WERI-Rb-1 (cell line): Measurements from ENCODE around the gene RDH11.

Experiments used
- DNase-seq: peaks from one replicate; pipeline ENCODE4 v3.0.0-alpha.2; 2020
- H3K27ac ChIP-seq: fragments of 250-450 bp; sonication (Bioruptor Pico); 2 replicates; pipeline ENCODE4 v1.5.1; 2020; ENCODE audit warnings: mild to moderate bottlenecking, moderate library complexity
- H3K27me3 ChIP-seq: fragments of 250-450 bp; sonication (Bioruptor Pico); 2 replicates; pipeline ENCODE4 v1.5.1; 2021; ENCODE audit warnings: mild to moderate bottlenecking, low read depth, moderate library complexity; ENCODE audit not compliant: insufficient read depth, severe bottlenecking
- H3K36me3 ChIP-seq: fragments of 250-450 bp; sonication (Bioruptor Pico); 2 replicates; pipeline ENCODE4 v1.5.1; 2020; ENCODE audit warnings: mild to moderate bottlenecking, moderate library complexity
- H3K4me3 ChIP-seq: 2 replicates; pipeline ENCODE4 v1.5.1; 2011; ENCODE audit warnings: low read depth, mild to moderate bottlenecking, control low read depth, low read length
- H3K9me3 ChIP-seq: fragments of 250-450 bp; sonication (Bioruptor Pico); 2 replicates; pipeline ENCODE4 v1.5.1; 2021; ENCODE audit warnings: mild to moderate bottlenecking, moderate library complexity; ENCODE audit not compliant: severe bottlenecking
- TF ChIP-seq, protein P1 (sequence below): IDR thresholded peaks from 2 replicates; pipeline ENCODE4 v1.5.1; 2011; ENCODE audit warnings: low read depth, mild to moderate bottlenecking, control low read depth, inconsistent platforms, low read length

The RDH11 gene

DNA sequence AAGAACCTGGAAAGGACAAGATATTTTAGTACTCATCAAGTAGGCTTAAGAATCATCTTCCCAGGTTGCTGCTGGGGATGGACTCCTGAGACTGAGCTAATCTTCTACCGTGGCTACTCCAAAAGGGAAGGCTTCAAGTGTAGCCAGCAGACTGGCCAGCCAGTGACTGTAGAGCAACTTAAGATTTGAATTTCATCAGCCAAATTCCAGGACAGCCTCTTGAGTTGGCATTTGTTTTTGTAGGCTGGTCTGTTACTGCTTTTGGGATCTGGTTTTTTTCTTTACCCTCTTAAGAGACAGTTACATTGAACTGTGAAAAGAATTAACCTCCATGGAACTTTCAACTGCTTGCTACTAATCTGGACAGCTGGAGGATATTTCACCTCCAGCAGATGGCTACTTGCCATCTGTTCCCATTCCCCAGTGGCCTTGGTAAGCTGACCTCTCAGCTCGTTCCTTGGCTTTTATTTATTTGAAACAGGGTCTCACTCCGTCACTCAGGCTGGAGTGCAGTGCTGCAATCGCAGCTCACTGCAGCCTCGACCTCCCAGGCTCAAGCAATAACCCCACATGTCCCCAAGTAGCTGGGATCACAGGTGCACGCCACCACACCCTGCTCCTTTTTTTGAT is 41.8 kb downstream of the RDH11 start:
- DNase-seq: peak; percentile 80
- H3K9me3 ChIP-seq: no peaks in the 10 kb centered on the region
- peaks cover 67% of the 10 kb centered on the region for H3K36me3 ChIP-seq
- H3K27ac ChIP-seq: peak overlapping the region; percentile 79
- TF ChIP-seq, protein P1, sequence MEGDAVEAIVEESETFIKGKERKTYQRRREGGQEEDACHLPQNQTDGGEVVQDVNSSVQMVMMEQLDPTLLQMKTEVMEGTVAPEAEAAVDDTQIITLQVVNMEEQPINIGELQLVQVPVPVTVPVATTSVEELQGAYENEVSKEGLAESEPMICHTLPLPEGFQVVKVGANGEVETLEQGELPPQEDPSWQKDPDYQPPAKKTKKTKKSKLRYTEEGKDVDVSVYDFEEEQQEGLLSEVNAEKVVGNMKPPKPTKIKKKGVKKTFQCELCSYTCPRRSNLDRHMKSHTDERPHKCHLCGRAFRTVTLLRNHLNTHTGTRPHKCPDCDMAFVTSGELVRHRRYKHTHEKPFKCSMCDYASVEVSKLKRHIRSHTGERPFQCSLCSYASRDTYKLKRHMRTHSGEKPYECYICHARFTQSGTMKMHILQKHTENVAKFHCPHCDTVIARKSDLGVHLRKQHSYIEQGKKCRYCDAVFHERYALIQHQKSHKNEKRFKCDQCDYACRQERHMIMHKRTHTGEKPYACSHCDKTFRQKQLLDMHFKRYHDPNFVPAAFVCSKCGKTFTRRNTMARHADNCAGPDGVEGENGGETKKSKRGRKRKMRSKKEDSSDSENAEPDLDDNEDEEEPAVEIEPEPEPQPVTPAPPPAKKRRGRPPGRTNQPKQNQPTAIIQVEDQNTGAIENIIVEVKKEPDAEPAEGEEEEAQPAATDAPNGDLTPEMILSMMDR: no peak
- peak overlapping the region; percentile 4; the same call in 1 of the 2 replicates for H3K4me3 ChIP-seq
- H3K27me3 ChIP-seq: no peaks in the 10 kb centered on the region

DNA sequence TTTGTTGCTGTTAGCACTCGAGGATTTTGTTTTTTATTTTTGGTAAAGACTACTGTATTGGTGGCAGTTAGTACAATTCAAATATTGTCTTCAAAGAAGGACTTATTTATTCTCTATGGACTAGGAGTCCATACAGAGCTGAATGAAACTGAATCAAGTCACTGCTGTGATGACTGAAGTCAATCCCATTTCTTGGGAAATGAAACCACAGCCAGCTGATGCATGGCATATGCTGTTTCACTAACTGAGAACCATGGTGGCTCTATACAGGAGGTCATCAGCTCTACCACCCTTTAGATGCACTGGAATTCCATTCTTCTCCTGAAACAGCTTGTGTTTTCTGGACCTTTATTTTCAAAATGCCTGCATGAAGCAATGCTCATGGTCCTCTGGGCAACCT is 43.4 kb downstream of the RDH11 start:
- no peak overlapping the region for H3K4me3 ChIP-seq
- peaks cover 77% of the 10 kb centered on the region for H3K36me3 ChIP-seq
- TF ChIP-seq, protein P1: no peak
- no peak for DNase-seq
- H3K27me3 ChIP-seq: no peaks in the 10 kb centered on the region
- H3K27ac ChIP-seq: peak overlapping the region; percentile 79
- H3K9me3 ChIP-seq: no peaks in the 10 kb centered on the region

DNA sequence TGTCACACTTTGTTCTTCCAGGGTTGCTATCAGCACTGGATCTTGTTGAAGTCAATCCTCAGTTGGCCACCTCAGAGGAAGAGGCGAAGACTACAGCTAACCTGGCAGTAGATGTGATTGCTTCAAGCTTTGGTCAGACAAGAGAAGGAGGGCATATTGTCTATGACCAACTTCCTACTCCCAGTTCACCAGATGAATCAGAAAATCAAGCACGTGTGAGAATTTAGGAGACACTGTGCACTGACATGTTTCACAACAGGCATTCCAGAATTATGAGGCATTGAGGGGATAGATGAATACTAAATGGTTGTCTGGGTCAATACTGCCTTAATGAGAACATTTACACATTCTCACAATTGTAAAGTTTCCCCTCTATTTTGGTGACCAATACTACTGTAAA is 44.9 kb downstream of the RDH11 start:
- no peak overlapping the region for H3K4me3 ChIP-seq
- H3K27me3 ChIP-seq: no peaks in the 10 kb centered on the region
- TF ChIP-seq, protein P1: no peak
- H3K27ac ChIP-seq: no peak overlapping the region
- peaks cover 84% of the 10 kb centered on the region for H3K36me3 ChIP-seq
- H3K9me3 ChIP-seq: no peaks in the 10 kb centered on the region
- DNase-seq: no peak

DNA sequence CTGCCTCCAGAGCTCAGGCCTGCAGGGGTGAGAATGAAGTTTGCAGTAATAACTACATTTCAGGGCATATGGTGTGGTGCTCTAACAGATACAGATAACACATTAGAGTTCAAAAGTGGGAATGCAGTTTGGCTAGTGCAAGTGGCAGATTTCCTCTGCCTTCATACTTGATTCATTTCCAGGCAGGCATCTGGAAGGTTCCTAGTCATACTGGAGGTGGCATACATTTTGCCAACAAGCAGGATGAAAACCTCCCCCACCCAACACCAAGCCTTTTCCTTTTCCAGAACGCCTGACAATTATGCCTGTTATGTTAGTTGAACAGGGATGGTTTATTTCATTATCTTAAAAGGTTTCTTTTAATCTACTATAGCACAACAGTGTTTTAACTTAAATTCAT is 45.4 kb downstream of the RDH11 start:
- Histone ChIP-seq H3K4me3 (no peak overlapping the region), H3K9me3 (no peaks in the 10 kb centered on the region), H3K27ac (no peak overlapping the region), H3K36me3 (peaks cover 85% of the 10 kb centered on the region), H3K27me3 (no peaks in the 10 kb centered on the region)
- TF ChIP-seq, protein P1: no peak
- no peak for DNase-seq

DNA sequence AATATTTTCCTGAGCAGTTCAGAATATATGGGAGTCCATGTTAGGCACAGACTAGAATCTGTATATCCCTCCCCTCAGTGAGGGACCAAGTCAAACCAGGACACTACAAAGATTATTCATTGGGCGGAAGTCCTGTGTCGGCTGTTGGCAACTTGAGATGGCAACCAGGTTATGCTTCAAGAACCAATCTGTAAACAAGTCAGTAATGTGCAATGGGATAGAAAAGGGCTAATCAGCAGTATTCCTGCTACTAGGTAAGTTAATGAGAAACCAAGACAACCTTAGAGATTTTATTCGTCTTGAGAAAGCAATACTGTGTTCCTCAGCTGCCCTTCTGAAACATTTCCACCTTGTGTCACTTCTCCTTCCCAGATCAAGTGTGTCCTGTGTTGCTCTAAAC is 49.4 kb downstream of the RDH11 start:
- Histone ChIP-seq H3K9me3 (no peaks in the 10 kb centered on the region), H3K36me3 (peaks cover 82% of the 10 kb centered on the region), H3K4me3 (no peak overlapping the region), H3K27me3 (no peaks in the 10 kb centered on the region), H3K27ac (no peak overlapping the region)
- no peak for DNase-seq
- TF ChIP-seq, protein P1: no peak

DNA sequence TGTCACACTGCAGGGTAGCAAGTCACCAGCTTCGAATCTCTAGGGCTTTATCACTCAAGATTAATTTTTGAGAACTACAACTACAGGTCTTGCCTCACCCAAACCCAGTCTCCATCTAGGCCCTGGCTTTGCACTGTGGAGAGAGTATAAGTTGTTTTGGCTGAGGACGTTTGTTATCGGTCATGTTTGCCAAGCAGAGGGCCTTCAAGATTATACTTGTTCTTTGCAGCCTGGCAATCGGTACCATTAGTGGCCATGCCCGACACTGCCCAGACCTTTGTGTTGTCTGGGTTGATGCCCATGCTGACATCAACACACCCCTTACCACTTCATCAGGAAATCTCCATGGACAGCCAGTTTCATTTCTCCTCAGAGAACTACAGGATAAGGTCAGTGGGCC is 50.1 kb downstream of the RDH11 start:
- DNase-seq: no peak
- Histone ChIP-seq H3K27ac (no peak overlapping the region), H3K27me3 (no peaks in the 10 kb centered on the region), H3K9me3 (no peaks in the 10 kb centered on the region), H3K36me3 (peaks cover 78% of the 10 kb centered on the region), H3K4me3 (no peak overlapping the region)
- TF ChIP-seq, protein P1: no peak
